ENCODE results near the gene ARHGEF17. TPM values are rescaled to one million over a fixed set of nuclear protein-coding genes. Genes with fewer than 3 reads are reported as not detected.

The ARHGEF17 gene
- total RNA-seq, 2 donors from 2014 or later: 0.02 to 0.16 TPM

DNA sequence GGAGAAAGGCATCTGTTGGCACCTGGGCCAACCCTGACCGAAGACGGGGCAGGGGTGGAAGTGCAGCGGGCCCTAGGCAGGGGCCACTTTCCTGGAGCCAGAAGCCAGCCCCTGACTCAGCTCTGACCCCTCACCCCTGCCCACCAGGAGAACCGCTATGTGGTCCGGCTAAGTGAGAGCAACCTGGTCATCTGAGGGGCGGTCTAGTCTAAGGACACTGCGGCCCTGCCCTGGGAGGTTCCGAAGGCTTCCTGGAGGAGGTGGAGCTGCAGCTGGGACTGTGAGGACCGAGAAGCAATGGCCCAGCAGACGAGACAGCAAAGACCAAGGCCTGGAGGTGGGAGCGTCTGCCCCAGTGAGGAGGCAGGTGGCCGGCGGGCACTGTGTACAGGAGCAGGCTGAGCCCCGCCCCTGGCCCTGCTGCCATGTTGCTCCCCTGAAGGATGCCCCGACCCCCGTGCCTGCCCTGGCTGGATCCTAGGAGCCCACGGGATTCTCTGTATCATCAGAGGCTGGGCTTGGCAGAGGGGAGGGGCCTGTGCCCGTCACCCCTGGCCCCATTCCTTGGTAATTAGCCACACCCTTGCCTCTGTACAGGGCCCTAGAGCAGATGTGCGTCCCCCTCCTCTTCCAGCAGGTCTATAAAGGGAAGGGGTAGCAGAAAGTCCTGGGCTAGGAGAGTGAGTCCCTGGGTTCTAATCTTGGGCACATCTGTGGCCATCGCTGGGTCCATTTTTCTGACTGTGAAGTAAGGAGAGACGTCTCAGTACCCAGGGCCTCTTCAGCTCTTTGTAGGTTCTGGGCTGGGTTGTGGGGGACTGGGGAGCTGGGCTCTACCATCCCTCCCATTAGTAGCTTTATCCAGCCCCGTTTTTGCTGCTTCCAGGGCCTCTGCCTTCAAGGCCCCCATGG is 87.5 kb downstream of the ARHGEF17 start:
- DNase-seq (ENCODE audit: low spot score in 2 of 2) (no peak), ATAC-seq (no peak)
- peak overlapping the region in 1 of 2 donors; percentile 55 for H3K27ac Mint-ChIP-seq
- H3K36me3 Mint-ChIP-seq: peaks cover 0 to 7% of the 10 kb centered on the region in 2 donors
- no peaks in the 10 kb centered on the region for H3K9me3 Mint-ChIP-seq

DNA sequence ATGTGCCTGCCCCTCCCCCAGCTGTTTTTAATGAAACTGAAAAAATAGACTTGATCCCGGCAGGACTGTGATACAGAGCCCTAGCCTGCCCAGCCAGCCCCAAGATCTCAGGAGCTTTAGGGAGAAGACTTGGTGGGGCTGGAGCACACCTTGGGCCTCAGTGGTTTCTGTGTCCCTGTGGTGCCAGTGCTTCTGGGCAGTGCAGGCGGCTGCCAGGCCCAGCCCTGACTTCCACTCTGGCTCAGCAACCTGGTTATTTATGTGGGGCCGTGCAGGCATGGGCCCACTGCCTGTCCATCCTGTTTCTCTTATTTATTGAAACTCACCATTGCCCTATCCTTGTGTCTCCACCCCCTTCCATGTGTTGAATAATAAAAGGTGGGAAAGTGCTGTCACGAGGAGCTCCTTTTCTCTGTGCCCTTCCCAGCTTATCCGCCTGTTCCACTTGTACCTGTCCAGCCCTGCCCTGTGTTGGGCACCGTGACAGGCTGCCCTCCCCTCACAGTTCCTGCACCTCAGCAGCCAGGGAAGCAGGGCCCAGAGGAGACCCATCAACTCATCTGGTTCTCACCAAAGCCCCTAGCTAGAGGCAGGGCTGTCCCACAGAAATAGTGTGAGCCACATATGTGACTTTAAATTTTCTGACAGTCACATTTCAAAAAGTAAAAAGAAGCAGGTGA is 88.3 kb downstream of the ARHGEF17 start:
- ATAC-seq: no peak
- no peaks in the 10 kb centered on the region for H3K9me3 Mint-ChIP-seq
- no peak for DNase-seq (ENCODE audit: low spot score in 2 of 2)
- peak overlapping the region in 1 of 2 donors; percentile 92 for H3K27ac Mint-ChIP-seq
- peaks cover 0 to 7% of the 10 kb centered on the region in 2 donors for H3K36me3 Mint-ChIP-seq

DNA sequence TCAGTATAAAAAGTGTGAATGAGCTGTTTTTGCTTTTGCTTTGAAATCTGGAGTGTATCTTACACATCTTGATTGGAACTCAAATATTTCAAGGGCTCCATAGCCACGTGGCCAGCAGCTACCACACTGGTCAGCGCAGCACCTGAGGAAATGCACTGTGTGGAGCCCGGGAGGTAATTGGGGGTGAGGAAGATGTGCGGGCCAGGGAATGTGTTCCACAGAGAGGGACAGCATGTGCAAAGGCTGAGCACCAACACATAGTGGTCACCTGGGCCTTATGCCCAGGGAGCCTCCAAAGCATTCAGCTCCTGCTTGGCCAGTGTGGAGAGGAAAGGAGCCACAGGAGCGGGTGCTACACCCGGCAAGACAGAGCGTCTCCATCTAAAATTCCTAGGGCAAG is 88.9 kb downstream of the ARHGEF17 start:
- Mint-ChIP-seq H3K36me3 (peaks cover 0 to 7% of the 10 kb centered on the region in 2 donors), H3K27ac (peak overlapping the region; percentile 82 to 92), H3K9me3 (no peaks in the 10 kb centered on the region)
- DNase-seq (ENCODE audit: low spot score in 2 of 2) (no peak), ATAC-seq (no peak)

GRCh38 chr11:73397468-73398131 is 89.5 kb downstream of the ARHGEF17 start:
- ATAC-seq: no peak
- H3K27ac Mint-ChIP-seq: peak overlapping the region; percentile 82 to 87
- no peak for DNase-seq (ENCODE audit: low spot score in 2 of 2)
- H3K9me3 Mint-ChIP-seq: no peaks in the 10 kb centered on the region
- peaks cover 0 to 7% of the 10 kb centered on the region in 2 donors for H3K36me3 Mint-ChIP-seq

GRCh38 chr11:73398132-73398526 is 90.1 kb downstream of the ARHGEF17 start:
- Mint-ChIP-seq H3K36me3 (peaks cover 0 to 7% of the 10 kb centered on the region in 2 donors), H3K27ac (peak overlapping the region; percentile 82 to 87), H3K9me3 (no peaks in the 10 kb centered on the region)
- no peak for DNase-seq (ENCODE audit: low spot score in 2 of 2)
- ATAC-seq: no peak

DNA sequence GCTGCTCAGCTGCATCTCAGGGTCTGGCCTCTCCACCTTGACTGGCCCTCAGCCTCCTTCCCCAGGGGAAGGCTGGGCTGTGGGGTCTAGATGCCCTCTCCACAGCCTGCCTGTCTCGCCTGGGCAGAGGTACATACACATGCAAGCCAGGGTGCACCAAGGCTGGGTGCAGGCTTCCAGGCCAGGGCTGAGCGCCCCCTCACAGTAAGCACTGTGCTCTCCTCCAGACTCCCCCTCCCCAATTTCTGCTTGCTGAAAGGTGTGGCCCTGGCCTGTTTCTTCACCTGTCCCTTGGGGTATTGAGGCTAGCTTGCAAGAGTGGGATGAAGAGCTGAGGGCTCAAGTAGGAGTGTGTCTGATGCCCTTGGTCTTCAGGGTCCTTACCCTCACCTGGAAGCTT is 90.6 kb downstream of the ARHGEF17 start:
- H3K36me3 Mint-ChIP-seq: peaks cover 0 to 7% of the 10 kb centered on the region in 2 donors
- no peaks in the 10 kb centered on the region for H3K9me3 Mint-ChIP-seq
- DNase-seq (ENCODE audit: low spot score in 2 of 2) (no peak), ATAC-seq (peak in 1 of 2 donors; percentile 13)
- peak overlapping the region in 1 of 2 donors; percentile 82 for H3K27ac Mint-ChIP-seq

GRCh38 chr11:73399159-73399590 is 91.1 kb downstream of the ARHGEF17 start:
- DNase-seq (ENCODE audit: low spot score in 2 of 2) (no peak), ATAC-seq (peak in 1 of 2 donors; percentile 2)
- no peaks in the 10 kb centered on the region for H3K9me3 Mint-ChIP-seq
- H3K27ac Mint-ChIP-seq: peak overlapping the region; percentile 82 to 84
- H3K36me3 Mint-ChIP-seq: peaks cover 0 to 7% of the 10 kb centered on the region in 2 donors

- DNase-seq (ENCODE audit: low spot score in 2 of 2) (no peak), ATAC-seq (no peak)
- no peaks in the 10 kb centered on the region for H3K9me3 Mint-ChIP-seq
- peak overlapping the region; percentile 82 to 84 for H3K27ac Mint-ChIP-seq
- peaks cover 0 to 7% of the 10 kb centered on the region in 2 donors for H3K36me3 Mint-ChIP-seq
Observed at GRCh38 chr11:73399636-73400035, 91.6 kb downstream of the ARHGEF17 start.

DNA sequence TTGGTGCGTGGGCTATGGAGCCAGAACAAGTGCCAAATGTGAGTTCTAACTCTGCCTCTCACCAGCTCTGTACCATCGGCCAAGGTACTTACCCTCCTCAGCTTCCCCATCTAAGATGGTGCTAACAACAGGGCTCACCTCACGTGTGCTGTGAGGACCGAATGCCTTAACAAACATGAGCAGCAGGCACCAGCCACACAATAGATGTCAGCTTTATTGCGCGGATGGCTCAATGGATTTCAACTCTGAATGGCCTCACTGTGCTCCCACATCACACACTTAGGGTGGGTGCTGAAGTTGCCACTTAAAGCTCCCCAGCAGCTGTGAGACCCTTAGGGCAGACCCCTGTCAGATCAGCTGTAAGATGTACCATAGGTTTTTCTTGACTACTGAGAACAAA is 92.2 kb downstream of the ARHGEF17 start:
- no peaks in the 10 kb centered on the region for H3K9me3 Mint-ChIP-seq
- DNase-seq (ENCODE audit: low spot score in 2 of 2) (no peak), ATAC-seq (no peak)
- peaks cover 0 to 7% of the 10 kb centered on the region in 2 donors for H3K36me3 Mint-ChIP-seq
- H3K27ac Mint-ChIP-seq: no peak overlapping the region

DNA sequence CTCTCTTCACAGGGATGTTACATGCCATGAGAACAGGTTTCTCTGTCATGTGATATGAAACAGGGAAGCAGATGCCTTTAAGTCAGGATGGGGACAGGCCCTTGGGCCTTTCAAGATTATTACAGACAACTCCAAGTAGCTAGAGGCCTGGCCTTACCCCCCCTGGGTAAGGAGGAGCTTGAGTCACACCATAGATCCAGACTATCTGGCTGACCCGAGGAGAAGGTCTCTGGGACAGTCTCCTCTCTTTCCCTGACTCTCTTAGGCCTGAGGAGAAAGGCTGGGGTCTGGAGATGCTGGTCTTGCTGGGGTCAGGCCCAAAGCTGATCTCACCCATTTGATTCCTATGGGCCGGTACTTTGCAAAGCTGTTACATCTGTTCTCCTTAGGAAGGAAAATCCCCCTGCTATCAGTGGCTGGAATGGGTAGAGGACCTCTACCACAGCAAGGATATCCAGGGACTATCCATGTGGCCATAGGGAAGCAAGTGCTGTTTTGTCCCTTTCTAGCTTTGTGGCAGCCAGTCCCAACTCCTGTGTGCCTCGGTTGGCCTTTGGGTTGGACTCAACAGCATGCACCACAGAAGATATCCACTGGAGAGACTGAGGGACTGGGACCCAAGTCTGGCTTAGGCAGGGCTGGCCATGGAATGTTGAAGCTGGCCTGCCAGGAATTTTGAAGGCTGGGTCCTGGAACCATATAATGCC is 93.3 kb downstream of the ARHGEF17 start:
- DNase-seq (ENCODE audit: low spot score in 2 of 2) (no peak), ATAC-seq (peak in 1 of 2 donors; percentile 19)
- Mint-ChIP-seq H3K36me3 (peaks cover 0 to 7% of the 10 kb centered on the region in 2 donors), H3K27ac (no peak overlapping the region), H3K9me3 (no peaks in the 10 kb centered on the region)

GRCh38 chr11:73401924-73402833 is 94.1 kb downstream of the ARHGEF17 start:
- DNase-seq (ENCODE audit: low spot score in 2 of 2) (no peak), ATAC-seq (no peak)
- Mint-ChIP-seq H3K27ac (peak overlapping the region in 1 of 2 donors; percentile 74), H3K36me3 (peaks cover 0 to 2% of the 10 kb centered on the region in 2 donors), H3K9me3 (no peaks in the 10 kb centered on the region)

GRCh38 chr11:73402834-73403185 is 94.7 kb downstream of the ARHGEF17 start:
- peak in 1 of 2 donors; percentile 28 for ATAC-seq
- Mint-ChIP-seq H3K9me3 (no peaks in the 10 kb centered on the region), H3K27ac (peak overlapping the region in 1 of 2 donors; percentile 74), H3K36me3 (peaks cover 0 to 4% of the 10 kb centered on the region in 2 donors)
- DNase-seq (ENCODE audit: low spot score in 2 of 2): no peak

DNA sequence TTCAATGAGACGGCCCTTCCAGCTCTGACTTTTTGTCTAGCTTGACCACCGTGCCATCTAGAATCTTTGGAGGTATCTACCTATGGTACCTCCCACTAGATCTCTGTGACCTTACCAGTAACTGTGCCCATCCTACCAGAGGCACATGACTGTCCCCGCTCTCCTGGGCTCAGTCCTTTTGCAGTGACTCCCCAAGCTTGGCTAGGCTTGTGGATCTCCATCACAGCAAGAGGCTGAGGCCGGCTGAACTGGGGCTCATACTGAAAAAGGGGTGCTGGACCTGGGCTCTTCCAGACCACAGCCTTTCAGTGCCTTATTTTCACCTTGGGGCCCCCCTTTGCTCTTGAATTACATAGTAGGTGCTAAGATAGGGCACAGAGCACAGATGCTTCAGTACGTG is 95.5 kb downstream of the ARHGEF17 start:
- DNase-seq (ENCODE audit: low spot score in 2 of 2): no peak
- Mint-ChIP-seq H3K36me3 (peaks cover 0 to 9% of the 10 kb centered on the region in 2 donors), H3K9me3 (no peaks in the 10 kb centered on the region), H3K27ac (peak overlapping the region; percentile 51 to 53)
- ATAC-seq: no peak

DNA sequence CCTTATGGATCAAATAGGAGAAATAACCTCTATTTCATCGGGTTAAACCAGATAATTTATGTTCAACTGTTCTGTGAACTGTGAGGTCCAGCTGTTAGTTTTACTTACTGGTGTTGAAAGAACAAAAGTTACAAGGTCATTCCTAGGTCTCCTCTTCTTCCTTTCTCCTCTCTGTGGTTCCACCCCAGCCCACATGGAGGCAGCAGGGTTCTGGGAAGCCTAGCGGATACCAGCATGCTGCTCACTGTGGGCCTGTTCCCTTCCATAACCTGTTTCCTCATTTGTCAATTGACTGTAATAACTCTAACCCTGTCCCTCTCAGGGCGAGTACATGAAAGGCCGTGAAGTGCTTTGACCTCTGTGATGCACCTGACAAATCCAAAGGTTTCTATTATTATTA is 96.0 kb downstream of the ARHGEF17 start:
- no peak for DNase-seq (ENCODE audit: low spot score in 2 of 2)
- no peak for ATAC-seq

DNA sequence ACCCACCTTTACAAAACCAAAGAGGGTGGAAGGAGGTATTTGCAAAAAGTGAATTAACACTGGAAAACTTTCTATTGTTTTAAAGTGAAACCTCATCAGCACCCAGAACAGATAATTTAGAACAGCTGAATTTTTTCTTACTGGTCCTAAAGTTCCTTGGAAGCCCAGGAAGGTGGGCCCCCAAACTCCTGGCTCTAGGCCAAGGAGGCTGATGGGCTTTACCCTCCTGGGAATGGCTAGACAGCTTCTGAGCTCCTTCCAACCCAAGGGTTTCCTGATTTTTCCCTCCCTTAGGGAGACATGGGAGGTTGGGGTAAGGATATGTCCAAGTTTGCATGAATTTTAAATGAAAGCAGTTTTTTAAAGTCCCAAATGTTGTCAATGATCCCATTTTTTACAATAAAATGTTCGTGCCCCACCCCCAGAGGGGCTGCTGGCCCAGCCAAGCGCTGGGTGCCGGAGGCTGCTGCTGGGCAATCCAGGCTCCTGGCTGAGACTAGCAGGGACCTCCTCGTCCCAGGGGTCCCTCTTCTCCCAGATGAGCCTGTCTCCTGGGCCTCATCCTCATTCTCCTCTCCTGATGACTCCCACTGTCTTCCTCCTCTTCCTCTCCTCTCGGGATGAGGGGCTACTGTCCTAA is 96.5 kb downstream of the ARHGEF17 start:
- DNase-seq (ENCODE audit: low spot score in 2 of 2) (no peak), ATAC-seq (no peak)
- Mint-ChIP-seq H3K27ac (peak overlapping the region; percentile 53 to 89), H3K36me3 (peaks cover 0 to 9% of the 10 kb centered on the region in 2 donors), H3K9me3 (no peaks in the 10 kb centered on the region)

More for the DNA sequence above, 96.0 kb downstream of the ARHGEF17 start:
- no peaks in the 10 kb centered on the region for H3K9me3 Mint-ChIP-seq
- H3K36me3 Mint-ChIP-seq: peaks cover 0 to 9% of the 10 kb centered on the region in 2 donors
- peak overlapping the region in 1 of 2 donors; percentile 53 for H3K27ac Mint-ChIP-seq

Data from activated naive CD4-positive, alpha-beta T cell treated with anti-CD3 and anti-CD28 coated beads, Interleukin-2, amount 50 U/mL, for 72 hours (primary cell).